GM10248 (cell line): Measurements from ENCODE around the gene RIN3.

Experiments used
- CTCF ChIA-PET: fragments of 300-600 bp; sonication (Branson Sonifier 250); formaldehyde crosslinking; extraction: SDS; loops from one replicate; lab custom pipeline; 2021; ENCODE audit warnings: antibody characterized with exemption; lab: Yijun Ruan, JAX
- POLR2A ChIA-PET: fragments of 350-650 bp; sonication (Branson Sonifier 250); formaldehyde crosslinking; extraction: SDS; loops from one replicate; lab custom pipeline; 2020; ENCODE audit warnings: antibody characterized with exemption; lab: Yijun Ruan, JAX
- DNase-seq: peaks from one replicate; pipeline ENCODE4 v3.0.0; 2012; ENCODE audit errors: extremely low spot score
- TF ChIP-seq, protein P1 (sequence below): IDR thresholded peaks from 2 replicates; pipeline ENCODE4 v1.5.1; 2012; ENCODE audit warnings: mild to moderate bottlenecking, low read depth; ENCODE audit errors: extremely low read depth, missing control alignments, control extremely low read depth

The RIN3 gene

DNA sequence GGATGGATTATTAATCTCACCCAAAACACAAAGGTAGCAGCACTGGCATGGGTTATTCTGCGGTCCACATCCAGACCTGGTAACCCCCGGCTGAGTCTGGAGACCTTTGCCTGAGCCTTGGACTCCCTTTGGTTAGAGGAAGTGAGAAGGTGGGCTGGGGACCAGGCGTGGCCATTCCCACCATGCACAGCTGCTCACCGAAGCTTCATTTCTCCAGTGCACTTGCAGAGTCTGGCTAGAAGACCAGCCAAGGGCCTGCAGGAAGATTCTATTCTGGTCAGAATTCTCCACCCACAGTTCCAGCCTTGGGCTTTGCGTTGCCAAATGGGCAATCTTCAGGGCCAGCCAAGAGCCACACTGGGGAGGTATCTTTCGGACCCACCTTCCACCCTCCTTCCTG is 161.8 kb downstream of the RIN3 start:
- CTCF ChIA-PET, result interaction anchor here (1.0 to 2.8 kb wide), 6 partner anchors 11 to 151 kb away, joined by 3 to 8 read pairs (median 4); no protein-coding TSS in a partner anchor
- TF ChIP-seq, protein P1, sequence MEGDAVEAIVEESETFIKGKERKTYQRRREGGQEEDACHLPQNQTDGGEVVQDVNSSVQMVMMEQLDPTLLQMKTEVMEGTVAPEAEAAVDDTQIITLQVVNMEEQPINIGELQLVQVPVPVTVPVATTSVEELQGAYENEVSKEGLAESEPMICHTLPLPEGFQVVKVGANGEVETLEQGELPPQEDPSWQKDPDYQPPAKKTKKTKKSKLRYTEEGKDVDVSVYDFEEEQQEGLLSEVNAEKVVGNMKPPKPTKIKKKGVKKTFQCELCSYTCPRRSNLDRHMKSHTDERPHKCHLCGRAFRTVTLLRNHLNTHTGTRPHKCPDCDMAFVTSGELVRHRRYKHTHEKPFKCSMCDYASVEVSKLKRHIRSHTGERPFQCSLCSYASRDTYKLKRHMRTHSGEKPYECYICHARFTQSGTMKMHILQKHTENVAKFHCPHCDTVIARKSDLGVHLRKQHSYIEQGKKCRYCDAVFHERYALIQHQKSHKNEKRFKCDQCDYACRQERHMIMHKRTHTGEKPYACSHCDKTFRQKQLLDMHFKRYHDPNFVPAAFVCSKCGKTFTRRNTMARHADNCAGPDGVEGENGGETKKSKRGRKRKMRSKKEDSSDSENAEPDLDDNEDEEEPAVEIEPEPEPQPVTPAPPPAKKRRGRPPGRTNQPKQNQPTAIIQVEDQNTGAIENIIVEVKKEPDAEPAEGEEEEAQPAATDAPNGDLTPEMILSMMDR, result no peak
- POLR2A ChIA-PET, result no interaction called here
- DNase-seq, result no peak

DNA sequence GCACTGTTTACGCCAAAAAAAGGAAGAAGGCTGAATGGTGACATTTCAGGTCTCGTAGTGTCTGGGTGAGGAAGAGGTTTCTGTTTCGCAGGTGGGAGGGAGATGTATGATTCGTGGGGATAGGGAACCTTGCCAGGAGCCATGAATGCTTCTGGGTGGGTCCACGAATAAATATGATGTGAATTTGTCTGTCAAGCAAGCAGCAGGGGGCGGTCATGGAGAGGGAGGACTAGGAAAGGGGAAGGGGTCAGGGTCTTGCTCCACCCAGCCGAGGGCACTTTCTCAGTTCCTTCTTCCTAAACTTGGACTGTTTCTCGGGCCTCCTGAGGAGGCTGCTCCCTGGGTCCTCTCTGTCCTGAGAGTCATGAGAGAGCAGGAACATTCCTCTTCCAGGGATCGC is 162.4 kb downstream of the RIN3 start:
- DNase-seq, result no peak
- TF ChIP-seq, protein P1, result peak; percentile 4
- ChIA-PET POLR2A (interaction anchor here (1.0 kb wide), 1 partner anchor 11 kb away, joined by 13 read pairs; no protein-coding TSS in a partner anchor), CTCF (interaction anchor here (1.0 to 2.8 kb wide), 7 partner anchors 8 to 133 kb away, joined by 3 to 8 read pairs (median 4); no protein-coding TSS in a partner anchor)

DNA sequence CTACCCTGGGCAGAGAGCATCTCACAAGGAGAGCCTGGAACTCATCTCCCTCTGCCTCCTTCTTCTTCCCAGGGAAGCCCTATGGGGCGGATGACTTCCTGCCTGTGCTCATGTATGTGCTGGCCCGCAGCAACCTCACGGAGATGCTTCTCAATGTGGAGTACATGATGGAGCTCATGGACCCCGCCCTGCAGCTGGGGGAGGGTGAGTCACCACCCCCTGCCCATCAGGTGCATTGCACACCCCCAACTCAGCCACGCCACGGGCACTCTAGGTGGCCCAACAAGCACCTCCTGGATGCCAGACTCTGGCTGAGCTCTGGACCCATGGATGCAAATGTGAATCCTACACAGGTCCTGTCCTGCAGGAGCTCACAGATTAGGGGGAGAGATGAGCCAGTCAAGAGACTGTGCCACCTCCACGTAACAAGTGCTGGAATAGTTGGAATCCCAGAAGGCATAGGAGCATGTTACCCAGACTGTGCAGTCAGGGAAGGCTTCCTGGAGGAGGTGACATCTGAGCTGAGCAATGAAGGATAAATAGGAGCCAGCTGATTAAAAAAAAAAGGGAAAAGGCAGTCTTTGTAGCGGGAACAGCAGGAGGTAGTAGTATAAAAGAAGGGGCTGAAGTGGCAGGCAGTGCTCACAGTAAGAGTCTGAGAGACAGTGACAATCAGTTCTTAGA is 163.0 kb downstream of the RIN3 start:
- TF ChIP-seq, protein P1, result no peak
- ChIA-PET CTCF (interaction anchor here (1.5 to 2.8 kb wide), 6 partner anchors 8 to 24 kb away, joined by 4 to 8 read pairs (median 6); no protein-coding TSS in a partner anchor), POLR2A (interaction anchor here (0.6 to 1.2 kb wide), 4 partner anchors 11 to 325 kb away, joined by 3 to 13 read pairs (median 4); no protein-coding TSS in a partner anchor)
- no peak for DNase-seq

DNA sequence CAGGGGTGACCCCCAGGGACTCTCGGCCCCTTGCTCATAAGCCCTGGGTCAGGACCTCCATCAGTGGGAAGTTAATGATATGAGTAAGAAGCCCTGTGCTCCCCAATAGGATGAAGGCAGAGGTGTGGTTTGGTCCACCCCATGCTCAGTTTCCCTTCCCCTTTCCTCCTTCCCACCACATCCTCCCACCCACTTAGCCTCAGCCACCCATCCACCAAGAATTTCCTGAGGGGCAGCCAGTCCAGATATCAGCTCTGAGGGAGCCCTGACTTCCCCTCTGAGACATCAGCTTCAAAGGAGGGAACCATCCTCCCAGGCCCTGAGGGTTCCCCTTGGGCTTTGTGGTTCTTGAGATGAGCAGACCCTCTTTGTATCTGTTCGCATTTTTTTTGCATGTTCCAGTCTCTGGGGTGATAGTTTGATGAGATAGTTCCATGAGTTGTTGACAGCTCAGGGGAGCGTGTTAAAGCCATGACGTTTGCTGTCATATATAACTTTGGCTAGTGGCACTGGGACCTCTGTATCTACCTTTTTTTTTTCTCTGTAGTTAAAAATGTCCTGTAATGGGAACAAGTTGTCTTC is 163.6 kb downstream of the RIN3 start:
- TF ChIP-seq, protein P1, result no peak
- DNase-seq, result peak; percentile 89
- ChIA-PET CTCF (interaction anchor here (0.7 to 1.8 kb wide), 6 partner anchors 9 to 101 kb away, joined by 3 to 8 read pairs (median 4); no protein-coding TSS in a partner anchor), POLR2A (interaction anchor here (0.6 to 1.2 kb wide), 5 partner anchors 12 to 326 kb away, joined by 3 to 13 read pairs (median 3); no protein-coding TSS in a partner anchor)

DNA sequence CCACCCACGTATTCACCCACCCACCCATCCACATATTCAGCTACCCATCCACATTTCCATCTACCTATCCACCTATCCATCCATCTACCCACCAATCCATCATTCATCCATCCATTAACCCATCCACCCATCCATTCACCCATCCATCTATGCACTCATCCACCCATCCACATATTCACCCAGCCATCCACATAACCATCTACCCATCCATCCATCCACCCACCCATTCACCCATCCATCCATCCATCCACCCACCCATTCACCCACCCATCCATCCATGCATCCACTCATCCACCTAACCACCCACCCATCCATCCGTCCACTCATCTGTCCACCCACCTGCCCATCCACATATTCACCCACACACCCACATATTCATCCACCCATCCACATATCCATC is 164.4 kb downstream of the RIN3 start:
- TF ChIP-seq, protein P1, result no peak
- DNase-seq, result no peak
- ChIA-PET POLR2A (interaction anchor here (0.6 kb wide), 1 partner anchor 1292 kb away, joined by 4 read pairs; no protein-coding TSS in a partner anchor), CTCF (interaction anchor here (1.7 to 1.8 kb wide), 2 partner anchors 10 to 26 kb away, joined by 5 to 6 read pairs; no protein-coding TSS in a partner anchor)

DNA sequence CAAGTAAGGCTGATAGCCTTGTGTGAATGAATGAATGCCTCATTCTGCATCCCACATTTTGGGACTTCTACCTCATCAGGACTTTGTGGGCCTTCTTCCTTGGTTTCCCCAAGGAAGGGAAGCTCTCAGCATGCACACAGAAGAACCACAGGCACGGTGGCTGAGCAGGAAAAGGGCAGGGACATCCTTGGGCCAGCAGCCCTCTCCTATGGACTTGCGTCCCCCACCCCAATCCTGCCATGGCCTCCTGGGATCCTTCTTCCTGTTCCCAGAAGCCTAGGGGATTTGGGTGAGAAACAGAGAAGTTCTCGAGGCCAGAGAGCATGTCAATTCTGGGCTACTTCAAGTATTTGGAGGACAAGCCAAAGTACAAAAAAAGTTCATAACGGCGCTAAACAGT is 165.2 kb downstream of the RIN3 start:
- TF ChIP-seq, protein P1, result no peak
- CTCF ChIA-PET, result interaction anchor here (4.6 to 5.4 kb wide), 2 partner anchors 11 to 12 kb away, joined by 16 to 32 read pairs; no protein-coding TSS in a partner anchor
- no peak for DNase-seq
- POLR2A ChIA-PET, result no interaction called here
